Gastroesophageal sphincter (tissue), 4 donors: Measurements from ENCODE around the gene TMEM82. TPM values are rescaled to one million over a fixed set of nuclear protein-coding genes. Genes with fewer than 3 reads are reported as not detected.

Experiments used
- ATAC-seq: fragments of 150-250 bp; one replicate; pipeline ENCODE4 v1.9.1; 2016; ENCODE audit warnings: mild to moderate bottlenecking, moderate library complexity
- H3K27ac ChIP-seq, 4 donors: fragments of 200-600 bp; sonication (generic) in 3 of 4; 1 replicate in 3 of 4; 2 replicates in 1 of 4; pipeline ENCODE4 v1.5.1; 2016 to 2019
- H3K27me3 ChIP-seq: fragments of 200-600 bp; sonication (generic); one replicate; pipeline ENCODE4 v1.5.1; 2019
- H3K36me3 ChIP-seq, 2 donors: fragments of 200-600 bp; sonication (generic); one replicate each; pipeline ENCODE4 v1.5.1; 2019; ENCODE audit warnings: control low read depth in 1 of 2
- H3K4me1 ChIP-seq, 3 donors: fragments of 200-600 bp; sonication (generic); 1 replicate in 2 of 3; 2 replicates in 1 of 3; pipeline ENCODE4 v1.5.1; 2016 to 2019; ENCODE audit warnings: control low read depth in 2 of 3
- H3K4me3 ChIP-seq, 2 donors: fragments of 200-600 bp; sonication (generic); one replicate each; pipeline ENCODE4 v1.5.1; 2019; ENCODE audit warnings: mild to moderate bottlenecking in 1 of 2, moderate library complexity in 1 of 2
- H3K9me3 ChIP-seq, 3 donors: fragments of 200-600 bp; sonication (generic); one replicate each; pipeline ENCODE4 v1.5.1; 2017 to 2019; ENCODE audit warnings: control low read depth in 2 of 3
- CTCF ChIP-seq, 4 experiments: fragments of 200-600 bp in 2 of 4; fragments of 450-650 bp in 2 of 4; sonication (generic) in 1 of 4; IDR thresholded peaks; one replicate each; pipeline ENCODE4 v1.5.1; 2017 to 2019; ENCODE audit warnings: antibody characterized with exemption in 4 of 4, mild to moderate bottlenecking in 2 of 4, moderate library complexity in 2 of 4
- EP300 ChIP-seq: sonication (generic); formaldehyde crosslinking; IDR thresholded peaks from one replicate; pipeline ENCODE4 v1.6.1; 2017; ENCODE audit warnings: antibody characterized with exemption, mild to moderate bottlenecking
- POLR2A ChIP-seq, 2 donors: fragments of 450-650 bp; IDR thresholded peaks; one replicate each; pipeline ENCODE4 v1.6.1; 2017; ENCODE audit warnings: antibody characterized with exemption in 2 of 2, mild to moderate bottlenecking in 2 of 2, moderate library complexity in 1 of 2
- POLR2AphosphoS5 ChIP-seq: sonication (generic); formaldehyde crosslinking; IDR thresholded peaks from one replicate; pipeline ENCODE4 v1.6.1; 2017; ENCODE audit warnings: antibody characterized with exemption
- WGBS, 2 donors: methylation state at CpG; one replicate each; pipeline ENCODE4 v1.1.5; 2018; ENCODE audit warnings: low coverage in 1 of 2; 5-methylcytosine and 5-hydroxymethylcytosine counted together
- total RNA-seq, 4 donors: library from RNA; depleted of rRNA; stranded (reverse); fragments of >200 nt; gene quantifications; one replicate each; pipeline ENCODE4 v1.1.0, GENCODE V29; 2016

The TMEM82 gene
- total RNA-seq, 4 donors from 2014 or later = not detected

- Histone ChIP-seq H3K4me1 (peaks cover 0 to 29% (median 6%) of the 10 kb centered on the region in 3 donors), H3K4me3 (no peak overlapping the region), H3K9me3 (no peaks in the 10 kb centered on the region), H3K27ac (no peak overlapping the region), H3K36me3 (peaks cover 0 to 21% of the 10 kb centered on the region in 2 donors), H3K27me3 (no peaks in the 10 kb centered on the region)
- no peak for TF ChIP-seq POLR2AphosphoS5
- TF ChIP-seq POLR2A (IDR thresholded peaks at IDR 0.05) = no peak
- no peak for TF ChIP-seq CTCF (IDR thresholded peaks at IDR 0.05)
- TF ChIP-seq EP300 = no peak
- 73 to 86% methylated on average over 6 to 9 of the region's 13 CpGs for WGBS, 2 donors
- no peak for ATAC-seq
Measured at GRCh38 chr1:15788624-15789301, 46.5 kb downstream of the TMEM82 start.

GRCh38 chr1:15796086-15796462 lies 53.8 kb downstream of the TMEM82 start:
- Histone ChIP-seq H3K4me3 (no peak overlapping the region), H3K27me3 (no peaks in the 10 kb centered on the region), H3K4me1 (peaks cover 0 to 74% (median 27%) of the 10 kb centered on the region in 3 donors), H3K36me3 (no peaks in the 10 kb centered on the region), H3K27ac (peak overlapping the region in 3 of 4 donors; percentile 37 to 83 (median 55)), H3K9me3 (no peaks in the 10 kb centered on the region)
- WGBS, 2 donors = 93% methylated on average over 2 of the region's 2 CpGs; no CpG with 5 or more reads in 1 of the 2 donors
- no peak for TF ChIP-seq EP300
- TF ChIP-seq POLR2AphosphoS5 = no peak
- no peak for TF ChIP-seq POLR2A (IDR thresholded peaks at IDR 0.05)
- no peak for TF ChIP-seq CTCF (IDR thresholded peaks at IDR 0.05)
- ATAC-seq = no peak

Other genes starting within 250 kb of the TMEM82 start
- 10 to 100 TPM; 11.0 to 22.5 (median 14.3) TPM for gene CASP9, start 218.3 kb upstream of the TMEM82 start, total RNA-seq
- 10 to 100 TPM; 10.2 to 18.7 (median 13.8) TPM for gene DNAJC16, start 215.7 kb upstream of the TMEM82 start, total RNA-seq
- gene AGMAT, start 157.4 kb upstream of the TMEM82 start, total RNA-seq = not detected
- 10 to 100 TPM; 14.3 to 37.2 (median 16.5) TPM for gene DDI2, start 125.0 kb upstream of the TMEM82 start, total RNA-seq
- 10 to 100 TPM; 32.1 to 65.2 (median 41.8) TPM for gene PLEKHM2, start 58.2 kb upstream of the TMEM82 start, total RNA-seq
- 1 to 10 TPM in 2 of 4 donors, under 1 TPM in 2; 0.10 to 2.0 (median 1.1) TPM for gene SLC25A34, start 6.2 kb upstream of the TMEM82 start, total RNA-seq
- gene FBLIM1, start 16.3 kb downstream of the TMEM82 start, total RNA-seq = 100 to 1,000 TPM in 1 of 4 donors, 10 to 100 TPM in 3; 40.4 to 106 (median 47.0) TPM
- gene UQCRHL, start 65.2 kb downstream of the TMEM82 start, total RNA-seq = 1 to 10 TPM in 2 of 4 donors, under 1 TPM in 2; 0.40 to 1.4 (median 0.85) TPM
- gene SPEN, start 105.2 kb downstream of the TMEM82 start, total RNA-seq = 10 to 100 TPM; 40.3 to 79.4 (median 50.7) TPM
- 10 to 100 TPM; 24.0 to 65.7 (median 29.0) TPM for gene ZBTB17, start 233.6 kb downstream of the TMEM82 start, total RNA-seq